Omental fat pad (tissue), 4 donors: ENCODE data around the gene MAP2K6. TPM values are rescaled to one million over a fixed set of nuclear protein-coding genes. Genes with fewer than 3 reads are reported as not detected.

ENCODE experiments used
- ATAC-seq: fragments of 150-250 bp; one replicate; pipeline ENCODE4 v1.9.1; 2016; ENCODE audit warnings: mild to moderate bottlenecking, moderate library complexity; ENCODE audit not compliant: low FRiP score
- DNase-seq: peaks from one replicate; pipeline ENCODE4 v3.0.0-alpha.2; 2019; ENCODE audit warnings: low spot score
- CTCF ChIP-seq, 3 donors: fragments of 450-650 bp; IDR thresholded peaks; one replicate each; pipeline ENCODE4 v1.5.1; 2016 to 2017; ENCODE audit warnings: antibody characterized with exemption in 3 of 3, mild to moderate bottlenecking in 3 of 3, moderate library complexity in 2 of 3
- total RNA-seq, 4 donors: library from RNA; depleted of rRNA; stranded (reverse); fragments of >200 nt; gene quantifications; one replicate each; pipeline ENCODE4 v1.1.0, GENCODE V29; 2016

MAP2K6 gene
- total RNA-seq, 4 donors from 2014 or later: 3.5 to 24.3 (median 4.8) TPM

- DNase-seq (no peak), ATAC-seq (no peak)
- no peak for TF ChIP-seq CTCF (IDR thresholded peaks at IDR 0.05)
Observed at GRCh38 chr17:69444023-69444422, 29.5 kb downstream of the MAP2K6 start.

GRCh38 chr17:69445132-69445531 is 30.6 kb downstream of the MAP2K6 start:
- no peak for DNase-seq
- no peak for TF ChIP-seq CTCF (IDR thresholded peaks at IDR 0.05)
- no peak for ATAC-seq

DNA sequence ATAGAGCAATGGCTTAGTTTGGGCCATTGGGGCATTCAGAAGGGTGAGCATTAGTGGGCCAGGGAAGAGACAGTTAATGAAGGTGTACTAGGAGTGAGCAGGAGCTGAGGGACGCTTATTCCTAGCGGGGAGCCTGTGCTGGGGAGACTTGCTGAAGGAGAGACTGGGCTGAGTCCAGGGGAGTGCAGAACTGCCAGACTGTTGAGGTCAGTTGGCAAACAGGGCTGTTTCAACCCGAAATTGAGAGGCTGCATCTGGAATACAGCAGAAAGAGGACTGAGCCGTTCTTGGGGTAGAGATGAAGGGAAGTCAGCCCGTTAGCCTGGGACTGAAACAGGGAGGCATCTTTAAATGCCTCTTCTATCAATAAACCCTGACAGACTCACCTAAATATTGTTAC is 33.2 kb downstream of the MAP2K6 start:
- ATAC-seq (no peak), DNase-seq (no peak)
- TF ChIP-seq CTCF (IDR thresholded peaks at IDR 0.05): no peak

DNA sequence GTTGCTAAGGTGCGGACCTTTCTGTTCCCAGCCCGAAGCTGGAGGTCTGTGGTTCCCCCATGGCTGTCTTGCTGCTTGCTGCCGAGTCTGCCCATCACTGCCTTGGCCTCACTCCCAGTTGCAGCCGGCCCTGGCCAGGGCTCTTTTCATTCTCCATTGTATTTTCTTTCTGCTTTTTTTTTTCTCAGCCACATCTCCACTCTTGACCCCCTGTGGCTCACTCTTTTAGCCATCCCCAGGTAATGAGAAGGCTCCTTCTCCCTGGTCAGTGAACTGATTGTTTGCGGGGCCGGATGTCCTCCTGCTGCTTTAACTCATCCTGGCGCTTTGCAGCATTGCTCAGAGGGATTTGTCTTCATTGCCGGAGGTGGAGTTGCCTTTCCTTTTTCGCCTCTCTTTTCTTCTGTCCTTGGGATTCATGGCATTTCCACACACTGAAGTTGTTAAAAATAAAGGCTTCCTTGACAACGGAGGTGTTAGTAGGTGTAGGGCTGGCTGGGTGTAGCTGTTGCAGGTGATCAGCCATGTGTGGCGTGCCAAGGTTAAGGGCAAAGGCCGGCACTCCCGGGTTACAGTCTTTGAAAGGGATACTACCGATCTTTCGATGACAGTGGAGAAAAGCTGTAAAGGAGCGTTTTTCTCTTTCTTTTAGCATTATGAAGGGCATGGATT is 34.1 kb downstream of the MAP2K6 start:
- DNase-seq (no peak), ATAC-seq (no peak)

DNA sequence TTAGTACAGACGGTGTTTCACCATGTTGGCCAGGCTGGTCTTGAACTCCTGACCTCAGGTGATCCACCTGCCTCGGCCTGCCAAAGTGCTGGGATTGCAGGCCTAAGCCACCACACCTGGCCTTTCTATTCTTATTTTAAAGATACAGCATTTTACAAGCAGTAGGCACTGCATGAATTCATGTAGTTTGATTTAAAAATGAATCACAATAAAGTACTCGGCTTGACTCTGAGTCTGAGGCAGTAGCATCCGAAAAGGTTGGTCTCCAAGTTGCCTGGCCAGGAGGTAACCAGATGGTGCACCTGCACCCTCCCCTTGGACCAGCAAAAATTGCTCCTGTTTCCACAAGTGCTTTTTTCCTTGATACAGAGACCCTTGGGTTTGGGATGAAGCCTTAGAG is 35.6 kb downstream of the MAP2K6 start:
- ATAC-seq: no peak
- no peak for TF ChIP-seq CTCF (IDR thresholded peaks at IDR 0.05)
- DNase-seq: no peak

More for the DNA sequence above, 34.1 kb downstream of the MAP2K6 start:
- TF ChIP-seq CTCF (IDR thresholded peaks at IDR 0.05): no peak

DNA sequence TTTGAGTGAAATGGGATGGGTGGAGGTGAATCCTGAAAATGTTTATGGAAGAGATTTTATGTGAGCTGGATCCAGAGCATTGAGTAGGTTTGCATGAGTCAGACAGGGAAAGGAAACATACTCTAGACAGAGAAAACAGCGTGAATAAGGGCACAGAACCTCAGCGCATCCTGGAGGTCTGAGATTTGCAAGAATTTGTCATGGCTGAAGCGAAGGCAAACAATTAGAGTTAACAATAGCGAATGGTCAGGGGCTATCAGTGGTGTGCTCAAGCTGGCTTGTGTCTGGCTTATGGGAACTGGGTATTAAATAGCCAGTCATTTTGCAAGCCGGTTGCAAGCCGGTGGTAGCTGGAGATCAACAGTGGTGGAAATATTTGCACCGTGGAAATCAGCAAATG is 36.4 kb downstream of the MAP2K6 start:
- no peak for TF ChIP-seq CTCF (IDR thresholded peaks at IDR 0.05)
- DNase-seq (no peak), ATAC-seq (no peak)
